ENCODE measurements around the gene WIPF2. TPM values are rescaled to one million over a fixed set of nuclear protein-coding genes. Genes with fewer than 3 reads are reported as not detected.

The WIPF2 gene
- total RNA-seq, 1 experiment from 2014 or later, result 23.0 TPM

GRCh38 chr17:40266882-40267281 is 47.8 kb downstream of the WIPF2 start:
- Mint-ChIP-seq H3K4me1 (peaks cover 8% of the 10 kb centered on the region), H3K9me3 (no peaks in the 10 kb centered on the region), H3K27ac (no peak overlapping the region), H3K4me3 (no peak overlapping the region), H3K36me3 (peaks cover 15% of the 10 kb centered on the region), H3K27me3 (ENCODE audit: low read depth) (no peaks in the 10 kb centered on the region)
- ChIA-PET POLR2A (no interaction called here), CTCF (interaction anchor here (1.4 kb wide), 1 partner anchor 14 kb away, joined by 4 read pairs; no protein-coding TSS in a partner anchor)
- no peak for ATAC-seq
- no peak for TF ChIP-seq FOXJ3 (CRISPR knock-in tag; IDR thresholded peaks at IDR 0.05; ENCODE audit: borderline replicate concordance)
- no peak for TF ChIP-seq ZNF121 (CRISPR knock-in tag; IDR thresholded peaks at IDR 0.05)
- TF ChIP-seq ZNF425 (CRISPR knock-in tag; conservative IDR thresholded peaks at IDR 0.05), result no peak
- TF ChIP-seq TEAD1 (CRISPR knock-in tag; IDR thresholded peaks at IDR 0.05), result no peak
- TF ChIP-seq SOX15 (CRISPR knock-in tag; IDR thresholded peaks at IDR 0.05), result no peak
- no peak for TF ChIP-seq ATF6 (CRISPR knock-in tag; IDR thresholded peaks at IDR 0.05)
- no peak for TF ChIP-seq NFYB (CRISPR knock-in tag; conservative IDR thresholded peaks at IDR 0.05; ENCODE audit: low read depth)
- no peak for TF ChIP-seq HMGXB4 (CRISPR knock-in tag; IDR thresholded peaks at IDR 0.05)
- TF ChIP-seq ATF2 (CRISPR knock-in tag; IDR thresholded peaks at IDR 0.05; ENCODE audit: borderline replicate concordance, low read depth), result no peak
- no peak for TF ChIP-seq JAZF1 (CRISPR knock-in tag; IDR thresholded peaks at IDR 0.05)
- TF ChIP-seq IRF1 (CRISPR knock-in tag; IDR thresholded peaks at IDR 0.05), result no peak
- TF ChIP-seq CREM (CRISPR knock-in tag; IDR thresholded peaks at IDR 0.05), result no peak
- no peak for TF ChIP-seq FOXP4 (CRISPR knock-in tag; IDR thresholded peaks at IDR 0.05)
- TF ChIP-seq E2F4 (CRISPR knock-in tag; IDR thresholded peaks at IDR 0.05; ENCODE audit: borderline replicate concordance, low read depth), result no peak
- TF ChIP-seq FOXK1 (CRISPR knock-in tag; IDR thresholded peaks at IDR 0.05), result no peak
- no peak for TF ChIP-seq PREB (CRISPR knock-in tag; IDR thresholded peaks at IDR 0.05; ENCODE audit: borderline replicate concordance)
- no peak for TF ChIP-seq ZNF232 (CRISPR knock-in tag; IDR thresholded peaks at IDR 0.05)
- TF ChIP-seq GRHL2 (CRISPR knock-in tag; IDR thresholded peaks at IDR 0.05; ENCODE audit: insufficient replicate concordance, severe bottlenecking), result no peak
- TF ChIP-seq USF2 (CRISPR knock-in tag; IDR thresholded peaks at IDR 0.05), result no peak
- DNase-seq (ENCODE audit: low spot score), result no peak

All from WTC11 (cell line).